Chondrocyte (in vitro differentiated cells): Measurements from ENCODE around the gene G6PD. TPM values are rescaled to one million over a fixed set of nuclear protein-coding genes. Genes with fewer than 3 reads are reported as not detected.

Source experiments
- DNase-seq: peaks from one replicate; pipeline ENCODE4 v3.0.0; 2021; ENCODE audit warnings: mixed read lengths, low spot score
- H3K27ac Mint-ChIP-seq: one replicate; pipeline ENCODE4 v1.8.0; 2021; ENCODE audit warnings: mild to moderate bottlenecking, moderate library complexity, mixed read lengths; ENCODE audit not compliant: unreplicated experiment
- H3K27me3 Mint-ChIP-seq: 2 replicates; pipeline ENCODE4 v1.8.0; 2021; ENCODE audit warnings: low read depth, mixed read lengths
- H3K36me3 Mint-ChIP-seq: 2 replicates; pipeline ENCODE4 v1.8.0; 2021; ENCODE audit warnings: low read depth, mixed read lengths
- H3K4me1 Mint-ChIP-seq: 2 replicates; pipeline ENCODE4 v1.8.0; 2021; ENCODE audit warnings: low read depth, mild to moderate bottlenecking, mixed read lengths
- H3K4me3 Mint-ChIP-seq: one replicate; pipeline ENCODE4 v1.8.0; 2021; ENCODE audit warnings: mild to moderate bottlenecking, moderate library complexity, mixed read lengths; ENCODE audit not compliant: unreplicated experiment
- H3K9me3 Mint-ChIP-seq: 2 replicates; pipeline ENCODE4 v1.8.0; 2021; ENCODE audit warnings: low read depth, mixed read lengths
- CTCF ChIP-seq: fragments of 200-600 bp; sonication (generic); IDR thresholded peaks from 2 replicates; pipeline ENCODE4 v1.5.0; 2021; ENCODE audit warnings: antibody characterized with exemption, mild to moderate bottlenecking, moderate library complexity
- total RNA-seq: library from RNA; stranded (reverse); gene quantifications from 3 replicates; pipeline ENCODE4 v1.2.1, GENCODE V29; 2021

Gene G6PD
- total RNA-seq, 1 donor from 2014 or later = 63.9 TPM

DNA sequence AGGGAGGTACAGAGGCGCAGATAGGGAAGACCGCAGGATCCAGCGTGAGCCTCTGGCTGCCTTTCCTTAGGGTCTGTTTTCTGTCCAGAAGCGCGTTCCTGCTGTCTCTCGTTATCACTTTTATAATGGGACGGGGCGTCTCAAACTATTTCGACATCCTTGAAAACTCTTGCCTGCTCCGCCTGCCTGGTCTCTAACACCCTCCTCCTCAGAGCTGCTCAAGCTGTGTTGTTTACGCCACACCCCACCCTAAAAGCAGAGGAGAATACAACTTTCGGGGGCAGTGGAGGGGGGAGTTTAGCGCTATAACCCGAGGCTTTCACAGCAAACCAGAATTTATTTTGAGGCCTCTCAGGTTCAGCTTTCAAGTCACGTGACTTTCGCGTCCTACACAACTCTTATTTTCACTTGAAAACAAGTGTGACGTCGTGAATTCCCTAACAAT lies 30.0 kb downstream of the G6PD start:
- peak overlapping the region; percentile 71 for H3K4me3 Mint-ChIP-seq
- peak overlapping the region; percentile 74 for H3K27ac Mint-ChIP-seq
- H3K36me3 Mint-ChIP-seq = no peaks in the 10 kb centered on the region
- no peak for TF ChIP-seq CTCF
- H3K9me3 Mint-ChIP-seq = peaks cover 2% of the 10 kb centered on the region
- H3K27me3 Mint-ChIP-seq = no peaks in the 10 kb centered on the region
- no peak for DNase-seq
- H3K4me1 Mint-ChIP-seq = peaks cover 11% of the 10 kb centered on the region

DNA sequence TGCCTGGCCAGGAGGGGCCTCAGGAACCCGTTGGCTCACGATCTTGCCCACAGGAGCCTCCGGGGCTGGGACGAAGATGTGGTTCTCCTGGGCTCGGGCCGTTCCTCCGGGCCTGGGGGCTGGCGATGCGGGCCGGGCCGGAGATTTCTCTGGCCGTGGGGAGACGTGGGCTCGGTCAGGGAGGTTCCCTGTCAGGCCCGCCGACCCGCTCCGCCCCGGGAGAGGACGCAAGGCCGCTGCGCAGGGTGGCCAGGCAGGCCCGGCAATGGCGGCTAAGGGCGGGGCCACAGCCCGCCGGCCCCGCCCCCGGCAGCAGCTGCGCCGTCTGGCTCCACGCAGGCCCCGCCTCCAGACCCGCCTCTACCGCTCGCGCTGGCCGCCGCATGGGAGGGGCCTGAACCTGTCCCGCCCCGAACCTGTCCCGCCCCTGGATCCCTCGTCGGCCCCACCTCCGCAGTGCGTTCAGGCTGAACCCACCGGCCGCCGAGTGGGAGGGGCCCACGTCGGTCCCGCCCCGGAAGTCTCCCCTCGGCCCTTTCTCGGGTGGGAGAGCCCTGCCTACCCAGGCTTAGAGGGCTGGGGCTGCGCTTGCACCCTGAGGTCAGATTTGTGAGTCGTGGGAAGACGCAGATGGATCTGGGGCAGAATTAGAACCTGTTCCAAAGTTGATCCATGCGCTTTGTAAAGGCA lies 30.5 kb downstream of the G6PD start, which contains the start of gene FAM3A:
Gene FAM3A, minus strand, starts transcription at position 267 of the 690 bp plus-strand sequence. CDS start 460 bp downstream, outside the sequence.
- H3K4me3 Mint-ChIP-seq = peak within 1 kb of the TSS; percentile 74
- H3K27me3 Mint-ChIP-seq = no peaks in the 10 kb centered on the region
- DNase-seq = peak; percentile 95
- no peaks in the 10 kb centered on the region for H3K36me3 Mint-ChIP-seq
- peaks cover 11% of the 10 kb centered on the region for H3K4me1 Mint-ChIP-seq
- TF ChIP-seq CTCF = no peak
- peak within 1 kb of the TSS; percentile 74 for H3K27ac Mint-ChIP-seq
- peaks cover 2% of the 10 kb centered on the region for H3K9me3 Mint-ChIP-seq

DNA sequence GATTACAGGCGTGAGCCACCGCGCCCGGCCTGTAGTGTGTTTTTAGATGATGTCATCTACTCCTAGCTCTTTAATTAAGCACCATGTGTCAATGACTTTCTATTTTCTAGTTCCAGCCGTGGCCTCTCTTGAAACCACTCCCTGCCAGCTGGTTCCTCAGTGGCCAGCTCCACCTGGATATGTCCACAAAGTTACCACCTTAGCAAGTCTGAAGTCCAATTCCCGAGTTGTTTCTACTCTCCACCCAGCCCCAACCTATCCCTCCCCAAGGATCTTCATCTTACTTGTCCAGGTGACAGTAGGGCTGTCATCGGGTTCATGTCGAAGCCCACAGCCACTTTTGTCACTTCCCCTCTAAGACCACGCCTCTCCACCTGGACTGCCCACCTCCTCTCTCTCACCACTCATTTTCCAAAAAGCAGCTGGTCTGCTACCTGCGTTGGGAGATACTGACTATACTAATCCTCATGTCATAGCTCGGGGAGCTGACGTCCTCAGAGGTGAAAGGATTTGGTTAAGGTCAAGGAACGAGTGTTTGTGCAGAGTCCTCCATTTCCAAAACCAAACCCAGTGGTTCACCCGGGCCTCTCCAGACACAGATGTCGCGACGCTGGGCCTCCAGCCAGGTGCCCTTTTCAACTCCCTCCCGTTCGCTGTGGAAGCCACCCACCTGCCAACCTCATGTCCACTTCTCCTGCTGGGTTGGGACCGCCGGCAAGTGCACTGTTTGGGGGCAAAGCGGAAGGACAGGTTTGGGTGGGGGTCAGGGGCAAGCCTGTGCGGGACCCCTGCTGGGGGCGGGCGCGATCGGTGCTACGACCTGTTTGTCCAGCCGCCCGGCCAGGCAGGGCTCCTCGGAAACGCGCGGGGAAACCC lies 31.3 kb downstream of the G6PD start:
- Mint-ChIP-seq H3K36me3 (peaks cover 2% of the 10 kb centered on the region), H3K9me3 (peaks cover 2% of the 10 kb centered on the region), H3K4me1 (peaks cover 11% of the 10 kb centered on the region), H3K27ac (peak overlapping the region; percentile 27), H3K4me3 (peak overlapping the region; percentile 74), H3K27me3 (no peaks in the 10 kb centered on the region)
- no peak for DNase-seq
- no peak for TF ChIP-seq CTCF

DNA sequence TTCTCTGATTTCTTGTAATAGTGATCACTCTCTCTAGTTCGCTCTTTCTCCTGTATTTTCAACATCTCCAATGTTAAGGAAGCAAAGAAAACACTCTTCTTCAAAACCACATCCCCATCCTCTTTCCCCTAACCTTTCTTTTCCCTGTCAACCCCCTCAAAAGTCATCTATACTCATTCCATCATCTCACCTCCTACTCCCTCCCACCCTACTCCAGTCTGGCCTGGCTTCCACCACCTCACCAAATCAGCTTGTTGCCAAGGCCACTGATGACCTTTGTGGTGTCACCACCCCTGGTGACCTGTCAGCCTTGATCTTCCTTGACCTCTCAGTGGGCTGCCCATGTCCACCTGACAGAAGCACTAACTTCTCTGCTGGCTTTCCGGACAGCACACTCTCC lies 32.9 kb downstream of the G6PD start:
- no peak for TF ChIP-seq CTCF
- no peak overlapping the region for H3K27ac Mint-ChIP-seq
- peaks cover 4% of the 10 kb centered on the region for H3K36me3 Mint-ChIP-seq
- H3K4me3 Mint-ChIP-seq = no peak overlapping the region
- H3K4me1 Mint-ChIP-seq = peaks cover 11% of the 10 kb centered on the region
- peaks cover 13% of the 10 kb centered on the region for H3K9me3 Mint-ChIP-seq
- no peaks in the 10 kb centered on the region for H3K27me3 Mint-ChIP-seq
- no peak for DNase-seq

DNA sequence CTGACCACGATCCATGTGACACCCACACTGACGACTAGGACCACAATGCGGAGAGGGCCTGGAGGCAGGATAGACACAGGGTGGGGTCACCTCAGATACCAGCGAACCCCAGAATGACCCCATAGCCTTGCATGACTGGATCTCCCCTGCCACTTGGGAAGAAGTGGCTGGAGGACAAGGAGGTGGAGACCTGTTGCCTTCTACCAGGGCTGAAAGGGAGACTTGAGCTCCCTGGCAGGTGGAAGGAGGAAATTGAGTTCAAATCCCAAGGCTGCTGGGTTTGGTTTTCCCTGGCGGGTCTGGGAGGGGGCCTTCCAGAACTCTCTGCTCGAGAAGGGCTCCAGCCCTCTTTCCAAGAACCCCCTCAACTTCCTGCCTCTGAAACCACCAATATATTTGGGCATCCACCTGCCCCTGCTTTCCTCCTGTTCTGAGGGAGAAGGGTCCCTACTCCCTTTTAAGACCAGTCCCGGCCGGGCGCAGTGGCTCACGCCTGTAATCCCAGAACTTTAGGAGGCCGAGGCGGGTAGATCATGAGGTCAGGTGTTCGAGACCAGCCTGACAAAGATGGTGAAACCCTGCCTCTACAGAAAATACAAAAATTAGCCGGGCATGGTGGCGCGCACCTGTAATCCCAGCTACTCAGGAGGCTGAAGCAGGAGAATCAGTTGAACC lies 33.6 kb downstream of the G6PD start:
- TF ChIP-seq CTCF = no peak
- no peak overlapping the region for H3K27ac Mint-ChIP-seq
- peaks cover 8% of the 10 kb centered on the region for H3K36me3 Mint-ChIP-seq
- peaks cover 16% of the 10 kb centered on the region for H3K9me3 Mint-ChIP-seq
- DNase-seq = no peak
- peaks cover 11% of the 10 kb centered on the region for H3K4me1 Mint-ChIP-seq
- H3K4me3 Mint-ChIP-seq = no peak overlapping the region
- H3K27me3 Mint-ChIP-seq = no peaks in the 10 kb centered on the region
